GM10266 (cell line): ENCODE results near the gene TAF9B.

Experiments used
- DNase-seq: peaks from one replicate; pipeline ENCODE4 v3.0.0; 2012; ENCODE audit errors: extremely low spot score
- CTCF ChIP-seq: IDR thresholded peaks from 2 replicates; pipeline ENCODE4 v1.5.1; 2012; ENCODE audit warnings: mild to moderate bottlenecking, low read depth; ENCODE audit not compliant: control insufficient read depth, insufficient read depth; ENCODE audit errors: missing control alignments

The TAF9B gene

GRCh38 chrX:78106651-78106986 is 32.8 kb downstream of the TAF9B start:
- no peak for TF ChIP-seq CTCF
- no peak for DNase-seq

GRCh38 chrX:78105944-78106650 is 33.4 kb downstream of the TAF9B start:
- no peak for TF ChIP-seq CTCF
- DNase-seq: no peak

GRCh38 chrX:78104447-78105176 is 34.8 kb downstream of the TAF9B start:
- no peak for TF ChIP-seq CTCF
- DNase-seq: no peak

GRCh38 chrX:78103623-78104446 is 35.6 kb downstream of the TAF9B start, which contains the start of gene PGK1:
Gene PGK1 (plus strand): TSS chrX:78104248. CDS start chrX:78104341, 93 bp downstream.
- no peak for TF ChIP-seq CTCF
- peak; percentile 82 for DNase-seq

- no peak for TF ChIP-seq CTCF
- no peak for DNase-seq
Measured at GRCh38 chrX:78103001-78103622, 36.3 kb downstream of the TAF9B start.

- no peak for DNase-seq
- TF ChIP-seq CTCF: no peak
Measured at GRCh38 chrX:78102091-78102490, 37.4 kb downstream of the TAF9B start.
